GM18951 (cell line): ENCODE measurements around the gene MYEF2.

Source experiments
- POLR2A ChIP-seq: IDR thresholded peaks from 4 replicates; pipeline ENCODE4 v1.6.1; 2011; ENCODE audit warnings: mild to moderate bottlenecking; ENCODE audit not compliant: insufficient read length, insufficient read depth; ENCODE audit errors: extremely low read depth
- in situ Hi-C: fragments of 300-500 bp; cut with MboI; formaldehyde crosslinking; loops from one replicate; pipeline ENCODE4 v1.12.0; 2022; ENCODE audit warnings: low sequenced_read_pairs, mixed read lengths, inconsistent platforms; ENCODE audit not compliant: unreplicated experiment

MYEF2 gene

GRCh38 chr15:48178648-48178931 lies 495 bp upstream of the MYEF2 start:
- no peak for TF ChIP-seq POLR2A
- in situ Hi-C loops, result no loop called here

GRCh38 chr15:48177383-48177765 lies 721 bp downstream of the MYEF2 start:
- no peak for TF ChIP-seq POLR2A
- in situ Hi-C loops, result no loop called here

DNA sequence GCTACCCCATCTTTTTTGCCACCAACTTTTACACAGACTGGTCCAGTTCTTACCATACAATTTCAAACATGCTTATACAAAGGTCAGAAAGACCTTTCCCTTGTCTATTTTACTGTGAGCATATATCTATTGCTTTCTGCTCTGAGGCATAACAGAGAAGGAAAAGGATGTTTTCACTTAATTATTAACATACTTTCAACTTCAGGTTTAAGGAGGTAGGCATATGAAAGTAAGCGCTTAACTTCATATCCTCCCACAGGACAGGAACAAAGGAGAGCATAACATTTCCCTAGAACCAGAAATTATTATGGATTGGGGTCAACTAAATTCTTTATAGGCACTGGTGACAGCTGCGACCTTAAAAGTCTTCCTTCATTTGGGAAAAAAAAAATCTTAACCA lies 1.1 kb downstream of the MYEF2 start:
- in situ Hi-C loops, result no loop called here

DNA sequence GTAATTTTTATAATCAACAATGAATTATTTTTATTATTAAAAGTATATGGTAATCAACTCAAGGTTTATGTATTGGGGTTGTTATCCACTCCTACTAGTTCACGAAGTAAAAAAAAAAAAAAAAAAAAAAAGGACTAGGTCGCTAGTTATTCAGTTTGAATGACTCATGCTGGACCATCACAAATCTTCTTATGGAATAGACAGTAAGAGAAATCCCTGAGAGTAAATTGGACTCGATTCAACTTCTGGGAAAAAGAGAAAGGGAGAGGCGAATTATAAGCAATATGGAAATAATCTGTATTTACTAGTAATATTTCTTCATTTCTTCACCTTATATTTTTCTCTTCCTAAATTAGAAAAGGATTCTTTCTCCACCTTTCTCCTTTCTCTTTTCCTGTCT lies 2.0 kb downstream of the MYEF2 start:
- TF ChIP-seq POLR2A, result no peak
- in situ Hi-C loops, result no loop called here

More for the DNA sequence above, 1.1 kb downstream of the MYEF2 start:
- TF ChIP-seq POLR2A, result no peak

DNA sequence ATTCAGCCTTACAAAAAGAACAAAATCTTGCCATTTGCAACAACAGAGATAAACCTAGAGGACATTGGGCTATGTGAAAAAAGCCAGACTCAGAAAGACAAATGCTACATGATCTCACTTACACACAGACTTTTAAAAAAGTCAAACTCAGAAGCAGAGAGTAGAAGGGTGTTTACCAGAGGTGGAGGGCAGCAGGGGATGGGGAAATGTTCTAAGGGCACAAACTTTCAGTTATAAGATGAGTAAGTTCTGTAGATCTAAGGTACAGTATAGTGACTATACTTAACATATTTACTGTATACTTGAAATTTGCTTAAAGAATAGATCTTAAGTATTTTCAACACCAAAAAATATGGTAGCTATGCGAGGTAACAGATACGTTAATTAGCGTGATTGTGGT lies 3.0 kb downstream of the MYEF2 start:
- TF ChIP-seq POLR2A, result no peak
- in situ Hi-C loops, result no loop called here

DNA sequence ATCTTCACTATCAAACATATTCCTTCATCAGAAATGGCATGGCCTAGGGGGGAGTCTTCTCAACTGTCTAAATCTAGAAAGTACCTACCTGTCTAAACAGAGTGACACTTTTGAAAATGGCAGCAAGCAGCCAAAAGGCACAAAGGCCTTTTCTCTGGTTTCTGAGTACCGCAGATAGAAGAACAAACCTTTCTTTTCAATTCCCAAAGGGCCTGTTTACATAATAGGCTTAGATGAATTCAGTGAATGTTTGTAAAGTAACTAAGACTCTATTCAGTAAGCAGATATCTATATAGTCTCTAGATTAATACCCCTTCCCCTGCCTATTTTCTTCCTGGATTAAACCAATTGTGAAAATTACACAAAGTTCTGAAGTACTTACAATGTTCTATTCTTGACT lies 7.1 kb downstream of the MYEF2 start:
- no peak for TF ChIP-seq POLR2A
- in situ Hi-C loops, result no loop called here

DNA sequence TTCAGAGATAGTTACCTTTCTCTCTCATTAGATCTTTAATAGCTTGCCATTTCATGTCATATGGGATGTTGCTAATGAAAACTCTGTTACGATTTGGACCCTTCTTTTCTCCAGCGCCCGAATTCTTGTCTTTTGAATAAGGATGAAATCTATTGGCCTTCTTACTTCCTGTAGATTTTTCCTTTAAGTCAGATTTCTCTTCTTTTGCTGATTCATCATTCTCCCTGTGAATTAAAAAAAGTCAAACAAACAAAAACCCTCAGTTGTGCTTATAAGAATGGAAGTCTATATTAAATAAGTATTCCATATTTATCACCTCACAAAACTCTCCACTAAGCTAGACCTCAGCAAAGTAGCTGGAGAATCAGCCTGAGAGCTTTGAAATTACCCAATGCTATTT lies 9.5 kb downstream of the MYEF2 start:
- TF ChIP-seq POLR2A, result no peak
- in situ Hi-C loops, result no loop called here

DNA sequence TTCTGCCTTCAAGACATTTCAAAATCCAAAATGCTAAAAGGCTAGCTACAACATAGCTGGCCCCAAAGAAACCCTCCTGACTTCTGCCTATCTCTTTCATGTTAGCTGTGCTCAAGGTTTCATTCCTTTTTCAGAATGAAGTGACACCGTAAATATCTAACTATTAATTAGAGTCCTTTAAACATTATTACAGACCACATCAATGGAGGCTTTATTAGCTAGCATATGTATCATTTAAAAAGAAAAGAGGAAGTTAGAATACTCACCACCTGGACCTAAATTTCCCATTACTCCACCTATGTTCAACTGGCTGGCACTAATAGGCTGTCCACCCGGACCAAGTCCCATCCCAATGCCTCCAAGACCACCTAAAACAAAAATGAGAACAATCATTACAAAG lies 24.6 kb downstream of the MYEF2 start:
- in situ Hi-C loops, result no loop called here
- no peak for TF ChIP-seq POLR2A

GRCh38 chr15:48149858-48150257 lies 28.2 kb downstream of the MYEF2 start:
- TF ChIP-seq POLR2A, result no peak
- in situ Hi-C loops, result no loop called here

GRCh38 chr15:48147358-48147757 lies 30.7 kb downstream of the MYEF2 start:
- TF ChIP-seq POLR2A, result no peak
- in situ Hi-C loops, result no loop called here

- no peak for TF ChIP-seq POLR2A
- in situ Hi-C loops, result no loop called here
These were observed 32.2 kb downstream of the MYEF2 start for GRCh38 chr15:48145923-48146322.

DNA sequence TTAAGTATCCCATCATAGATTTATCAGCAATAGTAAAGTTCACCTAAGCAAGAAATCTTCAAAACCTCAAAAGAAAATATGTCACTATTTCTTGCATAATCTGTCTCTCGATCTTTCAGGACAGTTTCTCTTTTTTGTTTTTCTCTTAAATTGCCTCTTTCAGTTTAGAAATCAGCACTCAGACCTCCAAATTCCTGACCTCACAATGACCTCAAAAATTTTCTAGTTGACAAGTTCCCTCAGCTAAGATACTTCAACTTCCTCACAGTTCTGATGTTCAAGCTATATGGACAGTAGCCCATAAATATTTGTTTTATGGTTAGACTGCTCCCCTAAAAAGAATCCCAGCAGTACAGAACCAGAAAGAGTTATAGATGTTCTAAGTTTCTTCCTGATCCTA lies 33.2 kb downstream of the MYEF2 start:
- no peak for TF ChIP-seq POLR2A
- in situ Hi-C loops, result no loop called here

DNA sequence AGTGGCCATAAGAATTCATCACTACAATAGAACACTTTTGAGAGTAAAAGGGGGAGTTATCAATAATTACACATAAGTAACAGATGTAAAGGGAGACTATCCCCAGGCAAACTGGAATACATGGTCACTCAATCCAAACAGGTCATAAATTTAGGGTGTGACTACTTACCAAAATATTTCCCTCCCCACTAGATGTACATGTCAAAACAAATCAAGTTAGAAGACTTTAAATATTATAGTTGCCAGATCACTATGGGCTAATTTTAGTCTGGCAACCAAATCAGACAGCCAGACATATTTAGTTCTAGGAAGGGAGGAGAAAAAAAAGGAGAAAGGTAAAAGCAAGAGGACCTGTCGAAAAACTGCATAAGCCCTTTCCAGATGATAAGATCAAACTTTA lies 34.2 kb downstream of the MYEF2 start:
- no peak for TF ChIP-seq POLR2A
- in situ Hi-C loops, result no loop called here

DNA sequence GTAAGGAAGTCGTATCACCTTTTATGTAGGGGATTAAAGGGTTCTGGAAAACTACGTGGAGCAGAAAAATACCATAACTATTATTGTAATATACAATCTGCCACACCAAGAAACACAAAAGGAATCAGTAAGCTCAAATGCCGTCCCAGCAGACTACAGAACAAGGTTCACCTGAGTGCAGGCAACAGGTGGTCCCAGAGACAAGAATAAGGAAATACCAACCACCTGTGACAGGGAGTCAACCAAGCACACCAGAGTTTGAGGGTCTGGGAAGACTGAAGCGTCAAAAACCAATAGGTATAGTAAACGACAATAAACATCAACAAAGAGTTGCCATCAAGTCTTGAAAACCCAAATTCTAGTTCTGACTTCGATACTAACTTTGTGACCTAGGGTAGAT lies 45.2 kb downstream of the MYEF2 start:
- TF ChIP-seq POLR2A, result no peak
- in situ Hi-C loops, result no loop called here

- TF ChIP-seq POLR2A, result no peak
- in situ Hi-C loops, result no loop called here
These were observed 46.8 kb downstream of the MYEF2 start for GRCh38 chr15:48131324-48131723.
